Suprapubic skin (tissue), 4 donors: ENCODE results near the gene ABCG4.

Source experiments
- CTCF ChIP-seq, 2 donors: fragments of 200-600 bp in 1 of 2; fragments of 450-650 bp in 1 of 2; sonication (generic) in 1 of 2; IDR thresholded peaks; one replicate each; pipeline ENCODE4 v1.5.1; 2016 to 2019; ENCODE audit warnings: antibody characterized with exemption in 2 of 2, mild to moderate bottlenecking in 1 of 2, moderate library complexity in 1 of 2
- EP300 ChIP-seq: sonication (generic); formaldehyde crosslinking; IDR thresholded peaks from one replicate; pipeline ENCODE4 v1.6.1; 2017; ENCODE audit warnings: antibody characterized with exemption
- POLR2A ChIP-seq, 2 donors: fragments of 450-650 bp; IDR thresholded peaks; one replicate each; pipeline ENCODE4 v1.6.1; 2017; ENCODE audit warnings: antibody characterized with exemption in 2 of 2, mild to moderate bottlenecking in 2 of 2, moderate library complexity in 2 of 2
- POLR2AphosphoS5 ChIP-seq, 3 donors: sonication (generic); formaldehyde crosslinking; IDR thresholded peaks; one replicate each; pipeline ENCODE4 v1.6.1; 2017; ENCODE audit warnings: antibody characterized with exemption in 3 of 3

GRCh38 chr11:119160151-119160550 is 11.3 kb downstream of the ABCG4 start:
- TF ChIP-seq EP300: no peak
- TF ChIP-seq CTCF (IDR thresholded peaks at IDR 0.05): no peak
- no peak for TF ChIP-seq POLR2A (IDR thresholded peaks at IDR 0.05)
- TF ChIP-seq POLR2AphosphoS5 (IDR thresholded peaks at IDR 0.05): no peak
